Upper lobe of left lung (tissue), 6 donors: ENCODE data around the gene PFDN6. TPM values are rescaled to one million over a fixed set of nuclear protein-coding genes. Genes with fewer than 3 reads are reported as not detected.
"Not testable (repeated sequence)": the region's sequence is repeated elsewhere in the genome, so short reads cannot be mapped to it uniquely, and the experiment has no call there.

Source experiments
- ATAC-seq, 2 donors: fragments of 200-7000 bp; cut with Tn5 transposase; one replicate each; pipeline ENCODE4 v1.9.1; 2022; ENCODE audit warnings: mild to moderate bottlenecking in 2 of 2, moderate library complexity in 2 of 2; ENCODE audit not compliant: low FRiP score in 2 of 2
- DNase-seq, 2 donors: peaks; one replicate each; pipeline ENCODE4 v3.0.0-alpha.2; 2019 to 2020
- H3K27ac ChIP-seq, 4 donors: fragments of 200-600 bp; sonication (generic); one replicate each; pipeline ENCODE4 v1.5.1; 2016 to 2019
- H3K27me3 ChIP-seq, 4 donors: fragments of 200-600 bp; sonication (generic); one replicate each; pipeline ENCODE4 v1.5.1; 2017 to 2019
- H3K36me3 ChIP-seq, 4 donors: fragments of 200-600 bp; sonication (generic); one replicate each; pipeline ENCODE4 v1.5.1; 2016 to 2019
- H3K4me1 ChIP-seq, 4 donors: fragments of 200-600 bp; sonication (generic); one replicate each; pipeline ENCODE4 v1.5.1; 2018 to 2019
- H3K4me3 ChIP-seq, 4 donors: fragments of 200-600 bp; sonication (generic); one replicate each; pipeline ENCODE4 v1.5.1; 2017 to 2019; ENCODE audit warnings: mild to moderate bottlenecking in 2 of 4, moderate library complexity in 1 of 4
- H3K9me3 ChIP-seq, 4 donors: fragments of 200-600 bp; sonication (generic); one replicate each; pipeline ENCODE4 v1.5.1; 2018 to 2019
- EP300 ChIP-seq, 4 donors: sonication (generic); formaldehyde crosslinking; IDR thresholded peaks; one replicate each; pipeline ENCODE4 v1.5.1; 2017; ENCODE audit warnings: antibody characterized with exemption in 4 of 4, control low read depth in 2 of 4
- POLR2A ChIP-seq, 4 donors: fragments of 450-650 bp; IDR thresholded peaks; one replicate each; pipeline ENCODE4 v1.5.1; 2016 to 2017; ENCODE audit warnings: antibody characterized with exemption in 4 of 4, mild to moderate bottlenecking in 2 of 4
- POLR2AphosphoS5 ChIP-seq, 2 donors: sonication (generic); formaldehyde crosslinking; IDR thresholded peaks; one replicate each; pipeline ENCODE4 v1.5.1; 2017; ENCODE audit warnings: antibody characterized with exemption in 2 of 2
- WGBS, 2 donors: methylation state at CpG; one replicate each; pipeline ENCODE4 v1.1.5; 2017 to 2018; 5-methylcytosine and 5-hydroxymethylcytosine counted together
- total RNA-seq, 6 donors: library from RNA; depleted of rRNA in 4 of 6; stranded (reverse); fragments of >200 nt in 4 of 6; gene quantifications; one replicate each; pipeline versions ENCODE4 v1.1.0 to v1.2.1, GENCODE V29; 2016 to 2021
- TF ChIP-seq, protein P1 (sequence below), 6 experiments: fragments of 450-650 bp in 4 of 6; fragments of 200-600 bp in 2 of 6; sonication (generic) in 2 of 6; IDR thresholded peaks; one replicate each; pipeline ENCODE4 v1.5.1; 2016 to 2019; ENCODE audit warnings: antibody characterized with exemption in 6 of 6
- donor health status: DM: no; HTN: no; CAD: no; lungs with moderate emphysema.
- donor health status: DM: no; HTN: yes; CAD: no; lungs with severe emphysema.

PFDN6 gene
- total RNA-seq, 6 donors from 2014 or later = 13.8 to 42.9 (median 30.7) TPM

DNA sequence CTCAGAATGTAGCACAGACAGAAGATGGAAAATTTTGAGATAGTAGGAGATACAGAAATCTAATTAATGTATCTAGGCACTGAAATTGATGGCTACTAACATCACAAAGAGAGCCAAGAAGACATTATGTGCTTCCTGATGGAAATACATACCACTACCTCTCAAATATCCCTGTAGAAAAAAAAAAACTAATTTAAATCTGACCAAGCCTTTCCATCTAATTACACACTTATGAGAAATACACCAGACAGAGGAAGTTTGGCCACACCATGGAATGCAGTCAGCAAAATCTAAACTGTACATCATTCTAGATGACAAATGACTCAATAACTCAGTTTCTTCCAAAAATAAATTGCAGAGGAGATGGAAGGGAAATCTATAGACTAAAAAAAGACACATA is 36.6 kb upstream of the PFDN6 start:
- no peak for ATAC-seq
- peaks cover 22 to 29% (median 24%) of the 10 kb centered on the region in 4 donors for H3K4me1 ChIP-seq
- H3K36me3 ChIP-seq = peaks cover 0 to 24% (median 0%) of the 10 kb centered on the region in 4 donors
- no peak overlapping the region for H3K27ac ChIP-seq
- DNase-seq = no peak
- H3K27me3 ChIP-seq = no peaks in the 10 kb centered on the region
- H3K4me3 ChIP-seq = no peak overlapping the region
- TF ChIP-seq EP300 (IDR thresholded peaks at IDR 0.05) = no peak
- no peak for TF ChIP-seq POLR2AphosphoS5 (IDR thresholded peaks at IDR 0.05)
- no peak for TF ChIP-seq POLR2A (IDR thresholded peaks at IDR 0.05)
- TF ChIP-seq, protein P1, sequence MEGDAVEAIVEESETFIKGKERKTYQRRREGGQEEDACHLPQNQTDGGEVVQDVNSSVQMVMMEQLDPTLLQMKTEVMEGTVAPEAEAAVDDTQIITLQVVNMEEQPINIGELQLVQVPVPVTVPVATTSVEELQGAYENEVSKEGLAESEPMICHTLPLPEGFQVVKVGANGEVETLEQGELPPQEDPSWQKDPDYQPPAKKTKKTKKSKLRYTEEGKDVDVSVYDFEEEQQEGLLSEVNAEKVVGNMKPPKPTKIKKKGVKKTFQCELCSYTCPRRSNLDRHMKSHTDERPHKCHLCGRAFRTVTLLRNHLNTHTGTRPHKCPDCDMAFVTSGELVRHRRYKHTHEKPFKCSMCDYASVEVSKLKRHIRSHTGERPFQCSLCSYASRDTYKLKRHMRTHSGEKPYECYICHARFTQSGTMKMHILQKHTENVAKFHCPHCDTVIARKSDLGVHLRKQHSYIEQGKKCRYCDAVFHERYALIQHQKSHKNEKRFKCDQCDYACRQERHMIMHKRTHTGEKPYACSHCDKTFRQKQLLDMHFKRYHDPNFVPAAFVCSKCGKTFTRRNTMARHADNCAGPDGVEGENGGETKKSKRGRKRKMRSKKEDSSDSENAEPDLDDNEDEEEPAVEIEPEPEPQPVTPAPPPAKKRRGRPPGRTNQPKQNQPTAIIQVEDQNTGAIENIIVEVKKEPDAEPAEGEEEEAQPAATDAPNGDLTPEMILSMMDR (IDR thresholded peaks at IDR 0.05) = no peak
- no peaks in the 10 kb centered on the region for H3K9me3 ChIP-seq

- H3K4me3 ChIP-seq = no peak overlapping the region
- no peaks in the 10 kb centered on the region for H3K27me3 ChIP-seq
- no peak for TF ChIP-seq POLR2AphosphoS5 (IDR thresholded peaks at IDR 0.05)
- TF ChIP-seq POLR2A (IDR thresholded peaks at IDR 0.05) = no peak
- TF ChIP-seq EP300 (IDR thresholded peaks at IDR 0.05) = no peak
- TF ChIP-seq, protein P1 (IDR thresholded peaks at IDR 0.05) = no peak
- no peak overlapping the region for H3K27ac ChIP-seq
- ATAC-seq (no peak), DNase-seq (no peak)
- H3K36me3 ChIP-seq = peaks cover 0 to 39% (median 4%) of the 10 kb centered on the region in 4 donors
- H3K9me3 ChIP-seq = no peaks in the 10 kb centered on the region
- peaks cover 10 to 15% (median 11%) of the 10 kb centered on the region in 4 donors for H3K4me1 ChIP-seq
- 93 to 95% methylated on average over 4 of the region's 4 CpGs for WGBS, 2 donors
Observed at GRCh38 chr6:33254591-33254990, 34.8 kb upstream of the PFDN6 start.

GRCh38 chr6:33259032-33259431 is 30.4 kb upstream of the PFDN6 start:
- Histone ChIP-seq H3K27me3 (no peaks in the 10 kb centered on the region), H3K36me3 (peaks cover 13 to 78% (median 26%) of the 10 kb centered on the region in 4 donors), H3K4me1 (no peaks in the 10 kb centered on the region), H3K9me3 (no peaks in the 10 kb centered on the region), H3K27ac (no peak overlapping the region), H3K4me3 (no peak overlapping the region)
- WGBS, 2 donors = 73 to 85% methylated on average over 5 of the region's 5 CpGs
- TF ChIP-seq EP300 (IDR thresholded peaks at IDR 0.05) (no peak), POLR2AphosphoS5 (IDR thresholded peaks at IDR 0.05) (no peak), POLR2A (IDR thresholded peaks at IDR 0.05) (no peak)
- TF ChIP-seq, protein P1 (IDR thresholded peaks at IDR 0.05) = no peak
- DNase-seq (no peak), ATAC-seq (no peak)

DNA sequence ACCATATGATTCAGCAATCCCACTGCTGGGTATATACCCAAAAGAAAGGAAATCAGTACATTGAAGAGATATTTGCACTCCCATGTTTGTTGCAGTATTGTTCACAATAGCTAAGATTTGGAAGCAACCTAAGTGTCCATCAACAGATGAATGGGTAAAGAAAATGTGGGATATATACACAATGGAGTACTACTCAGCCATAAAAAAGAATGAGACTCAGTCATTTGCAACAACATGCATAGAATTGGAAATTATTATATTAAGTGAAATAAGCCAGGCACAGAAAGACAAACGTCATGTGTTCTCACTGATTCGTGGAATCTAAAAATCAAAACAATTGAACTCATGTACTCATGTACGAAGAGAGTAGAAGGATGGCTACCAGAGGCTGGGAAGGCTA is 26.9 kb upstream of the PFDN6 start:
- H3K27me3 ChIP-seq, H3K4me3 ChIP-seq, H3K9me3 ChIP-seq, H3K4me1 ChIP-seq, H3K27ac ChIP-seq, DNase-seq, ATAC-seq: not testable (repeated sequence)
- WGBS, 2 donors = 96 to 97% methylated on average over 3 of the region's 3 CpGs
- peaks cover 17 to 94% (median 57%) of the 10 kb centered on the region in 4 donors for H3K36me3 ChIP-seq

GRCh38 chr6:33264015-33264414 is 25.4 kb upstream of the PFDN6 start:
- H3K27me3 ChIP-seq = no peaks in the 10 kb centered on the region
- H3K4me3 ChIP-seq = no peak overlapping the region
- peaks cover 25 to 97% (median 67%) of the 10 kb centered on the region in 4 donors for H3K36me3 ChIP-seq
- DNase-seq (no peak), ATAC-seq (no peak)
- H3K9me3 ChIP-seq = no peaks in the 10 kb centered on the region
- TF ChIP-seq EP300 (IDR thresholded peaks at IDR 0.05) (no peak), POLR2AphosphoS5 (IDR thresholded peaks at IDR 0.05) (no peak), POLR2A (IDR thresholded peaks at IDR 0.05) (no peak)
- TF ChIP-seq, protein P1 (IDR thresholded peaks at IDR 0.05) = no peak
- no peaks in the 10 kb centered on the region for H3K4me1 ChIP-seq
- 92% methylated on average over 5 to 7 of the region's 7 CpGs for WGBS, 2 donors
- no peak overlapping the region for H3K27ac ChIP-seq
